ENCODE measurements around the gene SFXN2.
"Not testable (repeated sequence)": the region's sequence is repeated elsewhere in the genome, so short reads cannot be mapped to it uniquely, and the experiment has no call there.

SFXN2 gene

DNA sequence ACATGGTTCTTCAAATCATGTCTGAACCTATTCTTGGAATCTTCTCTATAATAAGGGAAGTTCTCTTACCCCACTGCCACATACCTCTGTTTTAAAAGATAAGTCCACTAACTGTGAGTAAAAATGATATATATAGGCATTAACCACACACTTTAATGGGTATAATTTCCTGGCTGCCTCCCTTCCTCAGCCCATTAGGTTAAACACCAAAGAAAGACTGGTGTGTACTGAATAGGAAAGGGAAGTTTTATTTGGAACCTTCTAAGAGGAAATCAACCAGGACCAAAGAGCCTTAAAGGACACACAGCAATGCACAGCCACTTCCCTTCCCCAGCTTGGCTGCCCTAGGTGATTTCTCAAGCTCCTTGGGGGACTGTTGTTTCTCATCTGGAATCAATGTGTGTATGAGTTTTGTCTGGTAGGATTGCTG lies 24.3 kb downstream of the SFXN2 start:
- no peak for DNase-seq (ENCODE audit: extremely low spot score)
- TF ChIP-seq L3MBTL2 (conservative IDR thresholded peaks at IDR 0.05) (no peak), NFRKB (IDR thresholded peaks at IDR 0.05) (no peak), SP1 (IDR thresholded peaks at IDR 0.05) (no peak), TARDBP (IDR thresholded peaks at IDR 0.05) (no peak), FOXM1 (IDR thresholded peaks at IDR 0.05; ENCODE audit: borderline replicate concordance) (no peak)
- TF ChIP-seq, protein P1, sequence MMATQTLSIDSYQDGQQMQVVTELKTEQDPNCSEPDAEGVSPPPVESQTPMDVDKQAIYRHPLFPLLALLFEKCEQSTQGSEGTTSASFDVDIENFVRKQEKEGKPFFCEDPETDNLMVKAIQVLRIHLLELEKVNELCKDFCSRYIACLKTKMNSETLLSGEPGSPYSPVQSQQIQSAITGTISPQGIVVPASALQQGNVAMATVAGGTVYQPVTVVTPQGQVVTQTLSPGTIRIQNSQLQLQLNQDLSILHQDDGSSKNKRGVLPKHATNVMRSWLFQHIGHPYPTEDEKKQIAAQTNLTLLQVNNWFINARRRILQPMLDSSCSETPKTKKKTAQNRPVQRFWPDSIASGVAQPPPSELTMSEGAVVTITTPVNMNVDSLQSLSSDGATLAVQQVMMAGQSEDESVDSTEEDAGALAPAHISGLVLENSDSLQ (IDR thresholded peaks at IDR 0.05), result no peak

DNA sequence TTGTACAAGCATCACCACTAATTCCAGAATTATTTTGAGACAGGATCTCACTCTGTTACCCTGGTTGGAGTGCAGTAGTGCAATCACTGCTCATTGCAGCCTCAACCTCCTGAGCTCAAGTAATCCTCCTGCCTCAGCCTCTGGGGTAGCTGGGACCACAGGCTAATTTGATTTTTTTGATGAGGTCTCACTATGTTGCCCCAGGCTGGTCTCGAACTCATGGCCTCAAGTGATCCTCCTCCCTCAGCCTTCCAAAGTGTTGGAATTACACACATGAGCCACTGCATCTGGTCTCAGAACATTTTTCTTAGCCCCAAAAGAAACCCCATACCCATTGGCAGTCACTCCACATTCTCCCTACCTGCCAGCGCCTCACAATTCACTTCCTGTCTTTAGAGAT lies 25.8 kb downstream of the SFXN2 start:
- TF ChIP-seq ELF4 (IDR thresholded peaks at IDR 0.05) (no peak), ZNF384 (IDR thresholded peaks at IDR 0.05) (no peak), L3MBTL2 (conservative IDR thresholded peaks at IDR 0.05) (no peak), FOXK2 (IDR thresholded peaks at IDR 0.05) (no peak), SUZ12 (IDR thresholded peaks at IDR 0.05) (no peak), FOXA1 (IDR thresholded peaks at IDR 0.05) (no peak), HDGF (IDR thresholded peaks at IDR 0.05; ENCODE audit: borderline replicate concordance) (no peak), CTBP1 (IDR thresholded peaks at IDR 0.05; ENCODE audit: borderline replicate concordance) (no peak), LEF1 (IDR thresholded peaks at IDR 0.05; ENCODE audit: borderline replicate concordance) (no peak), TARDBP (IDR thresholded peaks at IDR 0.05) (no peak), NFRKB (IDR thresholded peaks at IDR 0.05) (no peak), BHLHE40 (IDR thresholded peaks at IDR 0.05; ENCODE audit: borderline replicate concordance) (no peak), SP1 (IDR thresholded peaks at IDR 0.05) (no peak), FOXM1 (IDR thresholded peaks at IDR 0.05; ENCODE audit: borderline replicate concordance) (no peak)
- TF ChIP-seq, protein P1 (IDR thresholded peaks at IDR 0.05), result no peak
- ChIA-PET POLR2A (no interaction called here), CTCF (no interaction called here)
- DNase-seq (ENCODE audit: extremely low spot score), result no peak

More for the DNA sequence above, 24.3 kb downstream of the SFXN2 start:
- POLR2A ChIA-PET, result interaction anchor here (0.9 kb wide), 1 partner anchor 59 kb away, joined by 3 read pairs; no protein-coding TSS in a partner anchor
- CTCF ChIA-PET, result no interaction called here

DNA sequence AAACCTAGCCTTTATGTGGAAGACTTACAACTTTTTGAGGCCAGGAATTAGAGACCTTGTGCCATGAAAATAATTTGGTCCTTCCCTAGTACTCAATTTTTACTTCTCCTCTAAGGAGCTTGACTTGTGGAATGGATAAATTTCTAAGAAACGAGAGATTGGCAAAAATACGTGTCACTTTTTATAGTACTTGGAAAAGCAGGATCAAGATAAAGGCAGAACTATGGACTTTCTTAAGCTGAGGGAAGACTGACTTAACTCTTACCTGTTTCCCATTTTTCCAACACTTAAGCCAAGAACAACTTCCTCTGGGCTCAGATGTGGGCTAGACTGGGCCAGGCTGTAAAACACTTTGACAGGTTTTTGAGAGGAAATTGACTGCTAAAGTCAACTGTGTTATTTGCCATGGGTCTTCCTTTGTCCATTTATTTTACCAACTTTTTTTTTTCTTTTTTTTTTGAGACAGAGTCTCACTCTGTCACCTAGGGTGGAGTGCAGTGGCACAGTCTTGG lies 27.3 kb downstream of the SFXN2 start:
- POLR2A ChIA-PET, result interaction anchor here (1.1 to 1.3 kb wide), 2 partner anchors 28 kb away, joined by 3 to 5 read pairs; partner anchors contain the start of genes ARL3 and SFXN2
- no peak for TF ChIP-seq L3MBTL2 (conservative IDR thresholded peaks at IDR 0.05)
- TF ChIP-seq ARNT (IDR thresholded peaks at IDR 0.05), result no peak
- TF ChIP-seq FOXM1 (IDR thresholded peaks at IDR 0.05; ENCODE audit: borderline replicate concordance), result no peak
- TF ChIP-seq CTBP1 (IDR thresholded peaks at IDR 0.05; ENCODE audit: borderline replicate concordance), result no peak
- TF ChIP-seq FOXK2 (IDR thresholded peaks at IDR 0.05), result no peak
- TF ChIP-seq ELF4 (IDR thresholded peaks at IDR 0.05), result no peak
- TF ChIP-seq BHLHE40 (IDR thresholded peaks at IDR 0.05; ENCODE audit: borderline replicate concordance), result no peak
- CTCF ChIA-PET, result no interaction called here
- no peak for DNase-seq (ENCODE audit: extremely low spot score)

DNA sequence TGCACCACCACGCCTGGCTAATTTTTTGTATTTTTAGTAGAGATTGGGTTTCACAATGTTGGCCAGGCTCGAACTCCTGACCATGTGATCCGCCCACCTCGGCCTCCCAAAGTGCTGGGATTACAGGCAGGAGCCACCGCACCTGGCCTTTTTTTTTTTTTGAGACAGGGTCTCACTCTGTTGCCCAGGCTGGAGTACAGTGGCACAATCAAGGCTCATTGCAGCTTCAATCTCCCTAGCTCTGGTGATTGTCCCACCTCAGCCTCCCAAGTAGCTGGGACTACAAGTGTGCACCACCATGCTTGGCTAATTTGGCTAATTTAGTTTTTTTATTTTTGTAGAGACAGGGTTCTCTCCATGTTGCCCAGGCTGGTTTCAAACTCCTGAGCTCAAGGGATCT lies 27.9 kb downstream of the SFXN2 start:
- DNase-seq (ENCODE audit: extremely low spot score); CTCF ChIA-PET: not testable (repeated sequence)
- POLR2A ChIA-PET, result interaction anchor here (1.1 kb wide), 1 partner anchor 28 kb away, joined by 3 read pairs; the partner anchor contains the start of genes ARL3 and SFXN2

DNA sequence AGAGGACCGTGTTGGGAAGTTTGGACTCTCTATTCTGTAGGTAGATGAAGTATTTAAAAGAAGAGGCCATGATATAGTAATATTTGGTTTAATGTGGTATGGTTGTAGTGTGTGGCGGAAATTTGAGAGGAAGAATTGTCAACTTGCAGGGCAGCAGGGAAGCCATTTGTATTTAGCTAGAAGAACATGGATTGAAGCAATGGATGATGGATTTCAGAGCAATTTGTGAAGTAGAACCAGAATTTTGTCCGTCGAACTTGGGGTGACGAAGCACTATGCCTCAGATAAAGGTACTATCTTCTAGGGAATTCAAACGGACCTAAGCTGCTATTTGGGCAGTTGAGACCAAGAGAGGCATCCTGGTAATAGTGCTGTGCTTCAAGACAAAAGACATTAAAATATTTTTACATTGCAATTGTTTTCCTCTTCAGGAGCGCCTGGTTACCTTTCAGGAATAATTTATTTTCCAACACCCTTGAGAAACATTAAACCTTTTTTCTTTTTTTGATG lies 28.7 kb downstream of the SFXN2 start:
- TF ChIP-seq FOXA1 (IDR thresholded peaks at IDR 0.05), result no peak
- TF ChIP-seq SP1 (IDR thresholded peaks at IDR 0.05), result no peak
- TF ChIP-seq NFRKB (IDR thresholded peaks at IDR 0.05), result no peak
- no peak for TF ChIP-seq ZNF384 (IDR thresholded peaks at IDR 0.05)
- TF ChIP-seq BHLHE40 (IDR thresholded peaks at IDR 0.05; ENCODE audit: borderline replicate concordance), result no peak
- CTCF ChIA-PET, result no interaction called here
- POLR2A ChIA-PET, result interaction anchor here (1.0 to 1.1 kb wide), 4 partner anchors 11 to 126 kb away, joined by 3 read pairs; partner anchors contain the start of genes ARL3, AS3MT and SFXN2
- DNase-seq (ENCODE audit: extremely low spot score), result no peak

DNA sequence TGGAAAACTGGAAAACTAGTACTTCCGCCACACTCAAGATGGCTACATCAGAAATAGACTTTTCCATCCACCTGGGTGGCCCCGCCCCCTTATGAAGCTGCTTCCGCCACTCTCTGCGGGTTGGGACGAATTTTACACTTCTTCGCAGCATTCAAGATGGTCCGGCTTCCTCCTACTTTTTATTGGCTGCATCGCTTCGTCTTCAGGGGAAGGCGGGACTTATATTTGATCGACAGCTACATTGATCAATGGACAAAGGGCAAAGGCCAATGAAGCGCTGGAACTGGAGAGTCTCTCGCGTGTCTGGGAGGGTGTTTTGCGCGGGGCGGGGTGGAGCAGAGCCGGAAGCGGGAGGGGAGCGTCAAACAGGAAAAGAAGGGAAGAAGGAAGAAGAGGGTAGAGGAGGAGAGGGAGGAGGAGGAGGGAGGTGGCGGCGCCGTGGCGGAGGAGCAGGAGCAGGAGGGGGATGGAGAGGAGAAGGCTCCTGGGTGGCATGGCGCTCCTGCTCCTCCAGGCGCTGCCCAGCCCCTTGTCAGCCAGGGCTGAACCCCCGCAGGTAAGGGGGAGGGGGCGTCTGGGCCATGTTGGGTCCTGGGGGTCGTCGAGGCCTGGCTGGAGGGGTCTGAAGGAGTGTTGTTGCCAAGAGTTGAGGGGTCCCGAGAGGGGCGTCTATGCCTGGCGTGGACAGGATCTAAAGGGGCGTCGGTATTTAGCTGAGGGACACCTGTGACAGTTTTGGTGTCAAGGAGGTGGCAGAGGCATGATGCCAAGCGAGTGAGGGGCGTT lies 29.3 kb downstream of the SFXN2 start, which contains the start of gene WBP1L:
Gene WBP1L, plus strand, starts transcription at position 361 of the 786 bp plus-strand sequence. Its CDS starts 106 bp downstream, at position 467.
- ChIA-PET CTCF (no interaction called here), POLR2A (interaction anchor here (0.5 to 1.4 kb wide), 5 partner anchors 12 to 125 kb away, joined by 3 read pairs; partner anchors contain the start of genes AS3MT and TRIM8)

More for the DNA sequence above, 29.3 kb downstream of the SFXN2 start, which contains the start of gene WBP1L:
- TF ChIP-seq HDGF (IDR thresholded peaks at IDR 0.05; ENCODE audit: borderline replicate concordance) (no peak), L3MBTL2 (conservative IDR thresholded peaks at IDR 0.05) (peak; percentile 89), FOXK2 (IDR thresholded peaks at IDR 0.05) (no peak), ELF4 (IDR thresholded peaks at IDR 0.05) (peak; percentile 99)
- TF ChIP-seq, protein P1 (IDR thresholded peaks at IDR 0.05), result peak; percentile 100
- peak; percentile 97 for DNase-seq (ENCODE audit: extremely low spot score)

Measured in HEK293T (cell line).